HEK293T (cell line): ENCODE measurements around the gene INPP4A.

ENCODE experiments used
- BHLHE40 ChIP-seq: fragments of 450-650 bp; IDR thresholded peaks from 2 replicates; pipeline ENCODE4 v1.6.1; 2016; ENCODE audit warnings: mild to moderate bottlenecking, moderate library complexity, borderline replicate concordance
- ELF4 ChIP-seq: fragments of 450-650 bp; IDR thresholded peaks from 2 replicates; pipeline ENCODE4 v1.6.1; 2017; ENCODE audit warnings: antibody characterized with exemption
- FOXA1 ChIP-seq: fragments of 450-650 bp; IDR thresholded peaks from 2 replicates; pipeline ENCODE4 v1.6.1; 2016; ENCODE audit warnings: mild to moderate bottlenecking
- FOXM1 ChIP-seq: fragments of 450-650 bp; IDR thresholded peaks from 2 replicates; pipeline ENCODE4 v1.6.1; 2017; ENCODE audit warnings: mild to moderate bottlenecking, borderline replicate concordance
- HDGF ChIP-seq: fragments of 450-650 bp; IDR thresholded peaks from 2 replicates; pipeline ENCODE4 v1.6.1; 2017; ENCODE audit warnings: antibody characterized with exemption, borderline replicate concordance
- ZNF384 ChIP-seq: fragments of 450-650 bp; IDR thresholded peaks from 2 replicates; pipeline ENCODE4 v1.6.1; 2016
- TF ChIP-seq, protein P1 (sequence below): fragments of 450-650 bp; IDR thresholded peaks from 2 replicates; pipeline ENCODE4 v1.6.1; 2016

DNA sequence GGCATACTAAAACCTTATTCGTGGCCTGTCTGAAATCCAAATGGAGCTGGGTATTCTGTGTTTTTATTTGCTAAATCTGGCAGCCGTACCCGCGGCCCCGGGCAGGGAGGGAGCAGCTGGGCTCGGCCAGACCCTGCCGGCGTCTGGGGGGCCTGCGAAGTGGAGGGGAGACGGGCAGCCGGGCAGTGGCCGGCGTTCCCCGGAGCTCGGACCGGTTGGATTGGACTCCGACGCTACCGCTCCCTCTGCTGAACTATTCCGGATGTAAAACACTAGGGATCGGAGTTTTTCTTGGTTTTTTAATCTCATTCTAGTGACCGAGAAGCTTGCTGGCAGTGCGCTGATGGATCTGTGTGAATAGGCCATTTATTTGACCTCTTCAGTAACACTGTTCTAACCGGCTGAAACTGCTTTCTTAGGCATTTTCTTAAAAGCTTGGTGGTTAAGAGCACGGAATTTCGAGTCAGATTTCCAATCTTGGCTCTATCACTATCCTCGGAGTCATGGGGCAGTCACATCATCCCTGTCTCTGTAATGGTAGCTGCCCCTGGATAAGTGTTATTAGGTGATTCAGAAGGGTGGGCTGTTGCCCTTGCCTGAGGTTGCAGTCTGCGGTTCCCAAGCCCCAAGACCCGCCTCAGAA lies 164.4 kb downstream of the INPP4A start:
- TF ChIP-seq BHLHE40 = no peak
- no peak for TF ChIP-seq HDGF
- TF ChIP-seq, protein P1, sequence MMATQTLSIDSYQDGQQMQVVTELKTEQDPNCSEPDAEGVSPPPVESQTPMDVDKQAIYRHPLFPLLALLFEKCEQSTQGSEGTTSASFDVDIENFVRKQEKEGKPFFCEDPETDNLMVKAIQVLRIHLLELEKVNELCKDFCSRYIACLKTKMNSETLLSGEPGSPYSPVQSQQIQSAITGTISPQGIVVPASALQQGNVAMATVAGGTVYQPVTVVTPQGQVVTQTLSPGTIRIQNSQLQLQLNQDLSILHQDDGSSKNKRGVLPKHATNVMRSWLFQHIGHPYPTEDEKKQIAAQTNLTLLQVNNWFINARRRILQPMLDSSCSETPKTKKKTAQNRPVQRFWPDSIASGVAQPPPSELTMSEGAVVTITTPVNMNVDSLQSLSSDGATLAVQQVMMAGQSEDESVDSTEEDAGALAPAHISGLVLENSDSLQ = no peak
- TF ChIP-seq FOXA1 = no peak
- TF ChIP-seq FOXM1 = no peak
- TF ChIP-seq ZNF384 = no peak
- TF ChIP-seq ELF4 = no peak
